SK-N-MC (cell line): Measurements from ENCODE around the gene SLC39A11.

ENCODE experiments used
- DNase-seq: peaks from one replicate; pipeline ENCODE4 v3.0.0-alpha.2; 2011; ENCODE audit warnings: low read depth, low spot score
- H3K27ac ChIP-seq: fragments of 200-600 bp; sonication (generic); 2 replicates; pipeline ENCODE4 v1.5.1; 2016; ENCODE audit warnings: mixed run types
- H3K36me3 ChIP-seq: fragments of 200-600 bp; sonication (generic); 2 replicates; pipeline ENCODE4 v1.6.1; 2017; ENCODE audit warnings: antibody characterized with exemption, low read length, mixed read lengths; ENCODE audit not compliant: insufficient read depth
- H3K4me3 ChIP-seq: fragments of 200-600 bp; sonication (generic); 2 replicates; pipeline ENCODE4 v1.5.1; 2016
- H3K9ac ChIP-seq: fragments of 200-600 bp; sonication (generic); 2 replicates; pipeline ENCODE4 v1.8.0; 2017; ENCODE audit warnings: mixed run types, mixed read lengths; ENCODE audit not compliant: insufficient read length
- H3K9me3 ChIP-seq: fragments of 200-600 bp; sonication (generic); 2 replicates; pipeline ENCODE4 v1.6.1; 2017; ENCODE audit warnings: low read depth, mild to moderate bottlenecking, antibody characterized with exemption, low read length, moderate library complexity, mixed read lengths
- EZH2 ChIP-seq: fragments of 200-600 bp; sonication (generic); IDR thresholded peaks from one replicate; pipeline ENCODE4 v1.6.1; 2017; ENCODE audit warnings: antibody characterized with exemption
- FOXP2 ChIP-seq: optimal IDR thresholded peaks from 2 replicates; pipeline ENCODE3; 2011; ENCODE audit warnings: mild to moderate bottlenecking, moderate library complexity; ENCODE audit not compliant: insufficient read depth; ENCODE audit errors: extremely low read length, control extremely low read depth
- POLR2AphosphoS5 ChIP-seq: IDR thresholded peaks from 2 replicates; pipeline ENCODE4 v1.6.1; 2012; ENCODE audit warnings: mild to moderate bottlenecking, low read depth, low read length, borderline replicate concordance

The SLC39A11 gene

GRCh38 chr17:72631949-72632684 is 460.4 kb downstream of the SLC39A11 start:
- no peak overlapping the region for H3K27ac ChIP-seq
- no peak for DNase-seq
- H3K9ac ChIP-seq: no peak overlapping the region
- TF ChIP-seq POLR2AphosphoS5: no peak
- no peak for TF ChIP-seq EZH2
- TF ChIP-seq FOXP2: no peak
- H3K9me3 ChIP-seq: no peaks in the 10 kb centered on the region
- H3K36me3 ChIP-seq: no peaks in the 10 kb centered on the region
- no peak overlapping the region for H3K4me3 ChIP-seq

GRCh38 chr17:72631568-72631948 is 460.9 kb downstream of the SLC39A11 start:
- TF ChIP-seq EZH2: no peak
- no peak for TF ChIP-seq FOXP2
- no peaks in the 10 kb centered on the region for H3K9me3 ChIP-seq
- H3K4me3 ChIP-seq: no peak overlapping the region
- DNase-seq: no peak
- H3K9ac ChIP-seq: no peak overlapping the region
- H3K27ac ChIP-seq: no peak overlapping the region
- no peaks in the 10 kb centered on the region for H3K36me3 ChIP-seq

GRCh38 chr17:72624652-72625051 is 467.8 kb downstream of the SLC39A11 start:
- no peaks in the 10 kb centered on the region for H3K36me3 ChIP-seq
- H3K9ac ChIP-seq: no peak overlapping the region
- no peak overlapping the region for H3K4me3 ChIP-seq
- no peak for TF ChIP-seq FOXP2
- TF ChIP-seq POLR2AphosphoS5: no peak
- DNase-seq: no peak
- no peak overlapping the region for H3K27ac ChIP-seq
- no peaks in the 10 kb centered on the region for H3K9me3 ChIP-seq

GRCh38 chr17:72624226-72624625 is 468.3 kb downstream of the SLC39A11 start:
- TF ChIP-seq EZH2: no peak
- no peak overlapping the region for H3K27ac ChIP-seq
- no peak overlapping the region for H3K9ac ChIP-seq
- H3K9me3 ChIP-seq: no peaks in the 10 kb centered on the region
- H3K4me3 ChIP-seq: no peak overlapping the region
- H3K36me3 ChIP-seq: no peaks in the 10 kb centered on the region
- DNase-seq: no peak

GRCh38 chr17:72622661-72623433 is 469.6 kb downstream of the SLC39A11 start:
- Histone ChIP-seq H3K9ac (no peak overlapping the region), H3K9me3 (no peaks in the 10 kb centered on the region), H3K4me3 (no peak overlapping the region), H3K27ac (no peak overlapping the region), H3K36me3 (no peaks in the 10 kb centered on the region)
- no peak for TF ChIP-seq EZH2
- no peak for DNase-seq

- Histone ChIP-seq H3K36me3 (no peaks in the 10 kb centered on the region), H3K27ac (no peak overlapping the region), H3K9me3 (no peaks in the 10 kb centered on the region), H3K9ac (no peak overlapping the region), H3K4me3 (no peak overlapping the region)
- DNase-seq: no peak
- TF ChIP-seq POLR2AphosphoS5: no peak
Observed at GRCh38 chr17:72619976-72620650, 472.4 kb downstream of the SLC39A11 start.

GRCh38 chr17:72618001-72618509 is 474.4 kb downstream of the SLC39A11 start:
- Histone ChIP-seq H3K9me3 (no peaks in the 10 kb centered on the region), H3K27ac (no peak overlapping the region), H3K4me3 (no peak overlapping the region), H3K9ac (no peak overlapping the region), H3K36me3 (no peaks in the 10 kb centered on the region)
- DNase-seq: no peak
- TF ChIP-seq POLR2AphosphoS5 (no peak), FOXP2 (no peak), EZH2 (no peak)

- Histone ChIP-seq H3K4me3 (no peak overlapping the region), H3K27ac (no peak overlapping the region), H3K9ac (no peak overlapping the region), H3K36me3 (no peaks in the 10 kb centered on the region), H3K9me3 (no peaks in the 10 kb centered on the region)
- TF ChIP-seq FOXP2 (no peak), EZH2 (no peak), POLR2AphosphoS5 (no peak)
- no peak for DNase-seq
Observed at GRCh38 chr17:72617557-72617956, 474.9 kb downstream of the SLC39A11 start.

- H3K9ac ChIP-seq: no peak overlapping the region
- no peak overlapping the region for H3K4me3 ChIP-seq
- no peak overlapping the region for H3K27ac ChIP-seq
- no peaks in the 10 kb centered on the region for H3K36me3 ChIP-seq
- TF ChIP-seq POLR2AphosphoS5: no peak
- no peak for TF ChIP-seq FOXP2
- TF ChIP-seq EZH2: no peak
- no peaks in the 10 kb centered on the region for H3K9me3 ChIP-seq
- DNase-seq: no peak
Observed at GRCh38 chr17:72616447-72616846, 476.0 kb downstream of the SLC39A11 start.
